ENCODE measurements around the gene SRSF11.

DNA sequence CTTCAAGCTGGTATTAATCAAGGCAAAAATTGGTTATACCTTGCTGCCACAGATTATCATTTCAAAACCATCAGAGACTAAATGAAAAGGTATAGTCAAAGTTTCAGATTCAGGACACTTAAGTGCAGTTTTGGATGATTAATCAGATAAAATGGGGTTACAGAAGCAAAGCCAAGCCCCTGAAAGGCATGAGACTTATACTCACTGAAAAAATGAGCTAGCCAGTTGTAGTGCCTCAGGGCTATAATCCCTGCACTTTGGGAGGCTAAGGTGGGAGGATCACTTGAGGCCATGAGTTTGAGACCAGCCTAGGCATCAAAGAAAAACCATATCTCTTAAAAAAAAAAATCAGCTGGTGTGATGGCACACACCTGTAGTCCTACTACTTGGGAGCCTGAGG, 31.0 kb upstream of the SRSF11 start:
- no peak for TF ChIP-seq SIN3A (IDR thresholded peaks at IDR 0.05; ENCODE audit: borderline replicate concordance, insufficient read depth, low read length)
- TF ChIP-seq, protein P1, sequence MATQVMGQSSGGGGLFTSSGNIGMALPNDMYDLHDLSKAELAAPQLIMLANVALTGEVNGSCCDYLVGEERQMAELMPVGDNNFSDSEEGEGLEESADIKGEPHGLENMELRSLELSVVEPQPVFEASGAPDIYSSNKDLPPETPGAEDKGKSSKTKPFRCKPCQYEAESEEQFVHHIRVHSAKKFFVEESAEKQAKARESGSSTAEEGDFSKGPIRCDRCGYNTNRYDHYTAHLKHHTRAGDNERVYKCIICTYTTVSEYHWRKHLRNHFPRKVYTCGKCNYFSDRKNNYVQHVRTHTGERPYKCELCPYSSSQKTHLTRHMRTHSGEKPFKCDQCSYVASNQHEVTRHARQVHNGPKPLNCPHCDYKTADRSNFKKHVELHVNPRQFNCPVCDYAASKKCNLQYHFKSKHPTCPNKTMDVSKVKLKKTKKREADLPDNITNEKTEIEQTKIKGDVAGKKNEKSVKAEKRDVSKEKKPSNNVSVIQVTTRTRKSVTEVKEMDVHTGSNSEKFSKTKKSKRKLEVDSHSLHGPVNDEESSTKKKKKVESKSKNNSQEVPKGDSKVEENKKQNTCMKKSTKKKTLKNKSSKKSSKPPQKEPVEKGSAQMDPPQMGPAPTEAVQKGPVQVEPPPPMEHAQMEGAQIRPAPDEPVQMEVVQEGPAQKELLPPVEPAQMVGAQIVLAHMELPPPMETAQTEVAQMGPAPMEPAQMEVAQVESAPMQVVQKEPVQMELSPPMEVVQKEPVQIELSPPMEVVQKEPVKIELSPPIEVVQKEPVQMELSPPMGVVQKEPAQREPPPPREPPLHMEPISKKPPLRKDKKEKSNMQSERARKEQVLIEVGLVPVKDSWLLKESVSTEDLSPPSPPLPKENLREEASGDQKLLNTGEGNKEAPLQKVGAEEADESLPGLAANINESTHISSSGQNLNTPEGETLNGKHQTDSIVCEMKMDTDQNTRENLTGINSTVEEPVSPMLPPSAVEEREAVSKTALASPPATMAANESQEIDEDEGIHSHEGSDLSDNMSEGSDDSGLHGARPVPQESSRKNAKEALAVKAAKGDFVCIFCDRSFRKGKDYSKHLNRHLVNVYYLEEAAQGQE (IDR thresholded peaks at IDR 0.05; ENCODE audit: insufficient read depth in 1 of 2, low read depth in 2 of 2, low read length in 2 of 2): no peak
